GM12878 (cell line): ENCODE data around the gene ARHGEF17. TPM values are rescaled to one million over a fixed set of nuclear protein-coding genes. Genes with fewer than 3 reads are reported as not detected.
A peak's percentile ranks its signal among the peaks of the same experiment; 100 is the strongest.

ENCODE experiments used
- ATAC-seq: fragments of 200-7000 bp; cut with Tn5 transposase; 3 replicates; pipeline ENCODE4 v1.9.1; 2020; ENCODE audit warnings: mild to moderate bottlenecking, moderate library complexity
- BruUV-seq: library from RNA; stranded (reverse); fragments of 400-500 nt; replicated peaks from 2 replicates; lab custom pipeline; 2021; lab: Mats Ljungman, UMichigan
- CTCF ChIA-PET: fragments of 300-600 bp; sonication (Branson Sonifier 250); formaldehyde crosslinking; extraction: SDS; loops from one replicate; lab custom pipeline; 2021; ENCODE audit warnings: inconsistent platforms; lab: Yijun Ruan, JAX
- POLR2A ChIA-PET: fragments of 350-600 bp; formaldehyde crosslinking; extraction: SDS; loops from one replicate; lab custom pipeline; 2021; ENCODE audit warnings: inconsistent platforms; lab: Charles Lee
- RAD21 ChIA-PET: fragments of 300-600 bp; sonication (Branson Sonifier 250); formaldehyde crosslinking; loops from one replicate; lab custom pipeline; 2023; ENCODE audit warnings: antibody characterized with exemption; ENCODE audit not compliant: unreplicated experiment; lab: Charles Lee
- SMC1A ChIA-PET: fragments of 300-600 bp; sonication (Branson Sonifier 250); formaldehyde crosslinking; loops from one replicate; lab custom pipeline; 2023; ENCODE audit not compliant: unreplicated experiment, uncharacterized antibody; lab: Charles Lee
- DNase-seq: peaks from one replicate; pipeline ENCODE4 v3.0.0-alpha.2; 2011; ENCODE audit warnings: low read depth, low spot score
- FAIRE-seq: peaks from 3 replicates; lab custom pipeline; 2011; peaks lifted over from hg19 to GRCh38; lab: Jason Lieb, UNC
- H2AFZ ChIP-seq: 2 replicates; pipeline ENCODE4 v1.6.0; 2011; ENCODE audit warnings: low read depth, low read length, control low read depth; ENCODE audit not compliant: control insufficient read depth
- H3K27ac ChIP-seq: 2 replicates; pipeline ENCODE4 v1.5.1; 2011; ENCODE audit warnings: control low read depth; ENCODE audit not compliant: control insufficient read depth, insufficient read depth
- H3K27me3 ChIP-seq, 2 experiments: replicated peaks in 1 of 2; 2 replicates each; pipeline versions ENCODE4 v1.6.0 to v1.6.1; 2011; ENCODE audit warnings: low read length in 1 of 2; ENCODE audit not compliant: control insufficient read depth in 2 of 2, insufficient read depth in 2 of 2
- H3K36me3 ChIP-seq, 2 experiments: 2 replicates each; pipeline ENCODE4 v1.5.1; 2011; ENCODE audit warnings: low read length in 1 of 2; ENCODE audit not compliant: control insufficient read depth in 2 of 2, insufficient read depth in 2 of 2
- H3K4me1 ChIP-seq: 2 replicates; pipeline ENCODE4 v1.6.1; 2011; ENCODE audit warnings: mild to moderate bottlenecking, low read length, moderate library complexity, mixed read lengths; ENCODE audit not compliant: control insufficient read depth, insufficient read depth
- H3K4me2 ChIP-seq: 2 replicates; pipeline ENCODE4 v1.6.0; 2011; ENCODE audit warnings: control low read depth; ENCODE audit not compliant: control insufficient read depth, insufficient read depth
- H3K4me3 ChIP-seq: fragments of 200-600 bp; sonication (generic); 2 replicates; pipeline ENCODE4 v1.5.1; 2016
- H3K79me2 ChIP-seq: 2 replicates; pipeline ENCODE4 v1.6.0; 2011; ENCODE audit warnings: low read length; ENCODE audit not compliant: control insufficient read depth, insufficient read depth
- H3K9ac ChIP-seq: 2 replicates; pipeline ENCODE4 v1.8.0; 2011; ENCODE audit warnings: low read length, control low read depth, mixed read lengths; ENCODE audit not compliant: control insufficient read depth, insufficient read depth
- H3K9me3 ChIP-seq: replicated peaks from 3 replicates; pipeline ENCODE4 v1.5.1; 2011; ENCODE audit warnings: mild to moderate bottlenecking, low read length; ENCODE audit not compliant: control insufficient read depth, insufficient read depth
- H4K20me1 ChIP-seq: 2 replicates; pipeline ENCODE4 v1.6.0; 2011; ENCODE audit not compliant: control insufficient read depth, insufficient read depth
- CHD4 ChIP-seq: fragments of 200-600 bp; sonication (generic); IDR thresholded peaks from 2 replicates; pipeline ENCODE4 v1.6.1; 2016; ENCODE audit warnings: mild to moderate bottlenecking
- ETV6 ChIP-seq, 2 experiments: fragments of 450-650 bp in 1 of 2; IDR thresholded peaks in 1 of 2; conservative IDR thresholded peaks in 1 of 2; 2 replicates each; pipeline ENCODE4 v1.6.1; 2014; ENCODE audit warnings: antibody characterized with exemption in 1 of 2, borderline replicate concordance in 1 of 2, low read depth in 1 of 2, mild to moderate bottlenecking in 1 of 2, moderate library complexity in 1 of 2
- EZH2 ChIP-seq: IDR thresholded peaks from 2 replicates; pipeline ENCODE4 v1.6.1; 2012; ENCODE audit warnings: low read depth, mild to moderate bottlenecking, control low read depth, inconsistent platforms, low read length, borderline replicate concordance; ENCODE audit not compliant: control insufficient read depth
- FOXM1 ChIP-seq: IDR thresholded peaks from 2 replicates; pipeline ENCODE4 v1.6.1; 2012; ENCODE audit warnings: low read depth, mild to moderate bottlenecking, inconsistent platforms, low read length, moderate library complexity
- HDGF ChIP-seq: fragments of 450-650 bp; IDR thresholded peaks from 2 replicates; pipeline ENCODE4 v1.6.1; 2016; ENCODE audit warnings: antibody characterized with exemption
- KAT2A ChIP-seq: conservative IDR thresholded peaks from 2 replicates; pipeline ENCODE4 v1.6.1; 2011; ENCODE audit warnings: low read depth, low read length; ENCODE audit not compliant: control insufficient read depth
- NFYB ChIP-seq: IDR thresholded peaks from 2 replicates; pipeline ENCODE4 v1.6.1; 2011; ENCODE audit warnings: low read depth, mild to moderate bottlenecking, low read length, improper control_type of control experiment, moderate library complexity; ENCODE audit not compliant: insufficient read depth
- RAD51 ChIP-seq: fragments of 450-650 bp; IDR thresholded peaks from 2 replicates; pipeline ENCODE4 v1.6.1; 2016; ENCODE audit warnings: moderate library complexity, mild to moderate bottlenecking, inconsistent platforms
- RB1 ChIP-seq: fragments of 450-650 bp; formaldehyde crosslinking; IDR thresholded peaks from 2 replicates; pipeline ENCODE4 v1.6.1; 2017; ENCODE audit warnings: mild to moderate bottlenecking, borderline replicate concordance
- RELA ChIP-seq: fragments of 450-650 bp; IDR thresholded peaks from 2 replicates; pipeline ENCODE4 v1.8.0; 2014; ENCODE audit warnings: borderline replicate concordance; ENCODE audit not compliant: partially characterized antibody
- SIN3A ChIP-seq: IDR thresholded peaks from 2 replicates; pipeline ENCODE4 v1.6.1; 2012; ENCODE audit warnings: low read depth, low read length, improper control_type of control experiment
- SMC3 ChIP-seq: IDR thresholded peaks from 2 replicates; pipeline ENCODE4 v1.6.1; 2011; ENCODE audit warnings: low read length, improper control_type of control experiment, borderline replicate concordance
- SPI1 ChIP-seq: IDR thresholded peaks from 2 replicates; pipeline ENCODE4 v1.6.1; 2011; ENCODE audit warnings: low read depth, mild to moderate bottlenecking, low read length, moderate library complexity, borderline replicate concordance; ENCODE audit not compliant: insufficient read depth
- TARDBP ChIP-seq: IDR thresholded peaks from 2 replicates; pipeline ENCODE4 v1.6.1; 2016; ENCODE audit warnings: borderline replicate concordance
- WRNIP1 ChIP-seq: IDR thresholded peaks from 2 replicates; pipeline ENCODE4 v1.6.1; 2011; ENCODE audit warnings: low read depth, low read length, improper control_type of control experiment, borderline replicate concordance
- ZSCAN29 ChIP-seq: fragments of 450-650 bp; IDR thresholded peaks from 2 replicates; pipeline ENCODE4 v1.6.1; 2017; ENCODE audit warnings: mild to moderate bottlenecking, moderate library complexity
- whole genome bisulfite sequencing: methylation state at CpG from one replicate; pipeline ENCODE4 v1.1.6; 2016; ENCODE audit warnings: low lambda C conversion rate; ENCODE audit not compliant: insufficient replicate concordance, insufficient coverage; ENCODE audit errors: missing lambda C conversion rate; 5-methylcytosine and 5-hydroxymethylcytosine counted together
- in situ Hi-C: fragments of 300-500 bp; cut with MboI; formaldehyde crosslinking; loops from 9 replicates; pipeline ENCODE4 v1.14.3; 2018; ENCODE audit warnings: mixed read lengths
- intact Hi-C: fragments of 100-400 bp; cut with micrococcal nuclease; formaldehyde crosslinking; loops from one replicate; pipeline ENCODE4 v1.14.2; 2022; ENCODE audit not compliant: unreplicated experiment
- polyA plus RNA-seq, 11 experiments: library from polyadenylated mRNA; depleted of rRNA in 4 of 11; unstranded in 6 of 11; stranded (reverse) in 5 of 11; fragments of >200 nt; fragmentation: Nextera tagmentation in 4 of 11; fragmentation: Illumina TruSeq in 1 of 11; extraction: Ambion mirVana in 4 of 11; extraction: Trizol in 1 of 11; gene quantifications; 1 replicate in 1 of 11; 2 replicates in 10 of 11; pipeline versions ENCODE4 v1.2.1 to v1.2.3, GENCODE V29; 2011 to 2016; ENCODE audit warnings: inconsistent platforms in 2 of 11, missing spikeins in 2 of 11, low read depth in 1 of 11
- total RNA-seq, 4 experiments: library from RNA; depleted of rRNA in 3 of 4; stranded (reverse); fragments of >200 nt in 3 of 4; fragmentation: Illumina TruSeq in 1 of 4; extraction: Trizol in 1 of 4; gene quantifications; 2 replicates each; pipeline versions ENCODE4 v1.2.1 to v1.2.3, GENCODE V29; 2013 to 2021
- TF ChIP-seq, protein P1 (sequence below): fragments of 450-650 bp; IDR thresholded peaks from 2 replicates; pipeline ENCODE4 v1.6.1; 2016; ENCODE audit warnings: mild to moderate bottlenecking
- TF ChIP-seq, protein P2 (sequence below): IDR thresholded peaks from 2 replicates; pipeline ENCODE4 v1.6.1; 2011; ENCODE audit warnings: borderline replicate concordance, low read depth, mild to moderate bottlenecking, moderate library complexity, mixed read lengths, low read length; ENCODE audit not compliant: insufficient read depth; ENCODE audit errors: extremely low read length

ARHGEF17 gene
- total and polyA plus RNA-seq, 10 of the 15 experiments (the other 5 are each of a cell fraction or from before 2014, with no cell fraction given) = 0.15 to 11.0 (median 1.7) TPM

DNA sequence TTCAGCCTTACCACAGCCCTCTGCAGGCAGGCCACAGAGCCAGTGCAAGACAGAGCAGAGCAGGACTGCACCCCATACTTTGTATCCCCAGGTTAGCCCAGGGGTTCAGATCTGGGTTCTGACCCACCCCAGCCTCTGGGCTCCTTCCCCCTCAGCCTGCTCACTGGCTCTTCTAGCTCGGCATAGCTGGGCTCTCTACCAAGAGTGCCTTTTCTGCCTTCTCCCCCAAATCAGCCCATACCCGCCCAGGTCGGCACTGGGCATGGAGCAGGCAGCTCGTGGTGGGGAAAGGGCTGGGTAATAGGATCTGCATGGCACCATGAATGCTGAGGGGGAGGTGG, 76.4 kb downstream of the ARHGEF17 start (continued):
- TF ChIP-seq, protein P1, sequence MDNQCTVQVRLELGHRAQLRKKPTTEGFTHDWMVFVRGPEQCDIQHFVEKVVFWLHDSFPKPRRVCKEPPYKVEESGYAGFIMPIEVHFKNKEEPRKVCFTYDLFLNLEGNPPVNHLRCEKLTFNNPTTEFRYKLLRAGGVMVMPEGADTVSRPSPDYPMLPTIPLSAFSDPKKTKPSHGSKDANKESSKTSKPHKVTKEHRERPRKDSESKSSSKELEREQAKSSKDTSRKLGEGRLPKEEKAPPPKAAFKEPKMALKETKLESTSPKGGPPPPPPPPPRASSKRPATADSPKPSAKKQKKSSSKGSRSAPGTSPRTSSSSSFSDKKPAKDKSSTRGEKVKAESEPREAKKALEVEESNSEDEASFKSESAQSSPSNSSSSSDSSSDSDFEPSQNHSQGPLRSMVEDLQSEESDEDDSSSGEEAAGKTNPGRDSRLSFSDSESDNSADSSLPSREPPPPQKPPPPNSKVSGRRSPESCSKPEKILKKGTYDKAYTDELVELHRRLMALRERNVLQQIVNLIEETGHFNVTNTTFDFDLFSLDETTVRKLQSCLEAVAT = no peak
- no peak for TF ChIP-seq CHD4
- TF ChIP-seq EZH2 = no peak
- TF ChIP-seq SMC3 = no peak
- TF ChIP-seq TARDBP = no peak
- TF ChIP-seq NFYB = no peak
- 0 out of 2 replicates have a peak, but pooled peaks have one; percentile 55 for TF ChIP-seq SPI1
- TF ChIP-seq, all 136 proteins: peak for 3

DNA sequence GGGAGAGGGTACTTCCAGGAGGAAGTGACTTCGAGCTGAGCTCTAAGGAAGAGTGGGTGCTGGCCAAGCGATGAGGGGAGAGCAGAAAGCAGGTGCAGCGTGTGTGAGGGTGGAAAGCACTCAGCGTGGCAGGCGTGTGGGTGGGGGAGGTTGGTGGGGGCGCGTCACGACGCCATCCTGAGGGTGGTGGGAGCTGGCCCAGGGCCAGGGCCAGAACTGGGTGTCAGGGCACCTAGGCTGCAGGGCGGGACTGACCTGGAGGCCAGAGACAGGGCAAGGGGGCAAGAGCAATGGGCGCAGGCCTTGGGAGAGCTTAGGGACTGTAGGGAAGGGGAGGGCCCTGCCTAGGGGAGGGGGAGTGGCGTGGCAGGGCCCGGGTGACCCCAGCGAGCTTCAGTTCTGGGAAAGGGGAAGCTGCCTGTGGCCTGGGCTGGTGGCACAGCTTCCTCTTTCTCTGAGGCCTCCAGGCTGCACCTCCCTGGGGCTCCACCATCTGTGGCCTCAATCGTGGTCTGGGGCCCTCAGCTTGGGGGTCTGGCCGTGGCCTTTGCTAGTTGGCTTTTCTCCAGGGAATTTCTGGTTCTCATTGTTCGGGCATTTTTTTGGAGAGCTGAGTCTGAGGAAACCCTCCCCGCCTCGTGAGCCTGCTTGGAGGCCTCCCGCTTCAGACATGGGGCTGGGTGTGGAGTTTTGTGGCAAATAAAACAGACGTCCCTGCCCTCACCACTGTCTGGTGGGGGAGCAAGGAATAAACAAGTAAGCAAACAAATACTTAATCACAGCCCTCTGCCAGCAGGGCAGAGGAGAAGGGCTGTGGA, 77.0 kb downstream of the ARHGEF17 start:
- RAD21 ChIA-PET = interaction anchor here (0.6 to 3.0 kb wide), 19 partner anchors 7 to 241 kb away, joined by 3 to 14 read pairs (median 5); partner anchors contain the start of genes ARHGEF17, FAM168A and RELT
- H3K4me3 ChIP-seq = peak overlapping the region; percentile 66
- TF ChIP-seq RAD51 (no peak), WRNIP1 (no peak), KAT2A (no peak), ZSCAN29 (no peak), ETV6 (conservative IDR thresholded peaks at IDR 0.05 in 1 of 2, IDR thresholded peaks at IDR 0.05 in 1 of 2; ENCODE audit: borderline replicate concordance in 1 of 2, low read depth in 1 of 2) (peak in 1 of 2 experiments; percentile 63; a peak in 2 of 4 replicates), FOXM1 (no peak), SPI1 (peak; percentile 84), HDGF (peak; percentile 100), RELA (peak; percentile 18), RB1 (no peak), SIN3A (0 out of 2 replicates have a peak, but pooled peaks have one; percentile 36)
- TF ChIP-seq, protein P2, sequence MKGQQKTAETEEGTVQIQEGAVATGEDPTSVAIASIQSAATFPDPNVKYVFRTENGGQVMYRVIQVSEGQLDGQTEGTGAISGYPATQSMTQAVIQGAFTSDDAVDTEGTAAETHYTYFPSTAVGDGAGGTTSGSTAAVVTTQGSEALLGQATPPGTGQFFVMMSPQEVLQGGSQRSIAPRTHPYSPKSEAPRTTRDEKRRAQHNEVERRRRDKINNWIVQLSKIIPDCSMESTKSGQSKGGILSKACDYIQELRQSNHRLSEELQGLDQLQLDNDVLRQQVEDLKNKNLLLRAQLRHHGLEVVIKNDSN = no peak

More for the DNA sequence above, 77.0 kb downstream of the ARHGEF17 start:
- peaks cover 5 to 13% of the 10 kb centered on the region in 2 experiments; a peak in 2 of 4 replicates for H3K36me3 ChIP-seq
- in situ Hi-C loops = no loop called here
- peak overlapping the region; percentile 95 for H3K27ac ChIP-seq
- no TSS peak for BruUV-seq
- FAIRE-seq (peak; percentile 18), ATAC-seq (peak; percentile 73), DNase-seq (peak; percentile 69)
- POLR2A ChIA-PET = interaction anchor here (0.6 to 2.3 kb wide), 14 partner anchors 8 to 792 kb away, joined by 3 to 18 read pairs (median 5); partner anchors contain the start of genes FAM168A and RELT
- H3K27me3 ChIP-seq = no peaks in the 10 kb centered on the region
- WGBS = 2% methylated on average over 20 of the region's 21 CpGs
- H3K79me2 ChIP-seq = peaks cover 100% of the 10 kb centered on the region
- H3K4me2 ChIP-seq = peak overlapping the region; percentile 88
- H3K9me3 ChIP-seq = no peaks in the 10 kb centered on the region
- no peak overlapping the region for H2AFZ ChIP-seq
- SMC1A ChIA-PET = interaction anchor here (0.7 to 3.3 kb wide), 9 partner anchors 8 to 278 kb away, joined by 3 to 12 read pairs (median 5); no protein-coding TSS in a partner anchor
- CTCF ChIA-PET = interaction anchor here (0.8 to 25.6 kb wide), 13 partner anchors 8 to 276 kb away, joined by 3 to 400 read pairs (median 5); no protein-coding TSS in a partner anchor
- intact Hi-C loops = loop anchor here (1.0 kb wide), 1 partner anchor 9 kb away; the partner anchor contains the start of gene RELT
- H3K4me1 ChIP-seq = peaks cover 85% of the 10 kb centered on the region
- H3K9ac ChIP-seq = peak overlapping the region; percentile 65
- H4K20me1 ChIP-seq = no peaks in the 10 kb centered on the region
